Measurements from ENCODE around the gene HPSE. TPM values are rescaled to one million over a fixed set of nuclear protein-coding genes. Genes with fewer than 3 reads are reported as not detected.

The HPSE gene
- total and polyA plus RNA-seq, 2 experiments from 2014 or later, result 2.2 to 2.9 TPM

DNA sequence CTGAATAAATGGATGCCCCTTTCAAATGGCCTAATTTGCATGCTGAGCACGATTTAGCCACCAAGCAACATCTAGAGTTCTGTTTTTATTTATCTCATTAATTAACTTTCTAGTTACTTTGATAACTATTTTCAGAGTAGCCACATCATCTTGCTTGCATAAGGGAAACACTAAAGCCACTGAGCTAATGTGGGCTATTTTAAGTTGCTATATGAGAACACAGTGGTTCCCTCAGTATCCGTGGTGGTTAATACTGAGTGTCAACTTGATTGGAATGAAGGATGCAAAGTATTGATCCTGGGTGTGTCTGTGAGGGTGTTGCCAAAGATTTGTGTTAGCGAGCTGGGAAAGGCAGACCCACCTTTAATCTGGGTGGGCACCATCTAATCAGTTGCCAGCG, 25.4 kb upstream of the HPSE start (continued):
- TF ChIP-seq, protein P1, sequence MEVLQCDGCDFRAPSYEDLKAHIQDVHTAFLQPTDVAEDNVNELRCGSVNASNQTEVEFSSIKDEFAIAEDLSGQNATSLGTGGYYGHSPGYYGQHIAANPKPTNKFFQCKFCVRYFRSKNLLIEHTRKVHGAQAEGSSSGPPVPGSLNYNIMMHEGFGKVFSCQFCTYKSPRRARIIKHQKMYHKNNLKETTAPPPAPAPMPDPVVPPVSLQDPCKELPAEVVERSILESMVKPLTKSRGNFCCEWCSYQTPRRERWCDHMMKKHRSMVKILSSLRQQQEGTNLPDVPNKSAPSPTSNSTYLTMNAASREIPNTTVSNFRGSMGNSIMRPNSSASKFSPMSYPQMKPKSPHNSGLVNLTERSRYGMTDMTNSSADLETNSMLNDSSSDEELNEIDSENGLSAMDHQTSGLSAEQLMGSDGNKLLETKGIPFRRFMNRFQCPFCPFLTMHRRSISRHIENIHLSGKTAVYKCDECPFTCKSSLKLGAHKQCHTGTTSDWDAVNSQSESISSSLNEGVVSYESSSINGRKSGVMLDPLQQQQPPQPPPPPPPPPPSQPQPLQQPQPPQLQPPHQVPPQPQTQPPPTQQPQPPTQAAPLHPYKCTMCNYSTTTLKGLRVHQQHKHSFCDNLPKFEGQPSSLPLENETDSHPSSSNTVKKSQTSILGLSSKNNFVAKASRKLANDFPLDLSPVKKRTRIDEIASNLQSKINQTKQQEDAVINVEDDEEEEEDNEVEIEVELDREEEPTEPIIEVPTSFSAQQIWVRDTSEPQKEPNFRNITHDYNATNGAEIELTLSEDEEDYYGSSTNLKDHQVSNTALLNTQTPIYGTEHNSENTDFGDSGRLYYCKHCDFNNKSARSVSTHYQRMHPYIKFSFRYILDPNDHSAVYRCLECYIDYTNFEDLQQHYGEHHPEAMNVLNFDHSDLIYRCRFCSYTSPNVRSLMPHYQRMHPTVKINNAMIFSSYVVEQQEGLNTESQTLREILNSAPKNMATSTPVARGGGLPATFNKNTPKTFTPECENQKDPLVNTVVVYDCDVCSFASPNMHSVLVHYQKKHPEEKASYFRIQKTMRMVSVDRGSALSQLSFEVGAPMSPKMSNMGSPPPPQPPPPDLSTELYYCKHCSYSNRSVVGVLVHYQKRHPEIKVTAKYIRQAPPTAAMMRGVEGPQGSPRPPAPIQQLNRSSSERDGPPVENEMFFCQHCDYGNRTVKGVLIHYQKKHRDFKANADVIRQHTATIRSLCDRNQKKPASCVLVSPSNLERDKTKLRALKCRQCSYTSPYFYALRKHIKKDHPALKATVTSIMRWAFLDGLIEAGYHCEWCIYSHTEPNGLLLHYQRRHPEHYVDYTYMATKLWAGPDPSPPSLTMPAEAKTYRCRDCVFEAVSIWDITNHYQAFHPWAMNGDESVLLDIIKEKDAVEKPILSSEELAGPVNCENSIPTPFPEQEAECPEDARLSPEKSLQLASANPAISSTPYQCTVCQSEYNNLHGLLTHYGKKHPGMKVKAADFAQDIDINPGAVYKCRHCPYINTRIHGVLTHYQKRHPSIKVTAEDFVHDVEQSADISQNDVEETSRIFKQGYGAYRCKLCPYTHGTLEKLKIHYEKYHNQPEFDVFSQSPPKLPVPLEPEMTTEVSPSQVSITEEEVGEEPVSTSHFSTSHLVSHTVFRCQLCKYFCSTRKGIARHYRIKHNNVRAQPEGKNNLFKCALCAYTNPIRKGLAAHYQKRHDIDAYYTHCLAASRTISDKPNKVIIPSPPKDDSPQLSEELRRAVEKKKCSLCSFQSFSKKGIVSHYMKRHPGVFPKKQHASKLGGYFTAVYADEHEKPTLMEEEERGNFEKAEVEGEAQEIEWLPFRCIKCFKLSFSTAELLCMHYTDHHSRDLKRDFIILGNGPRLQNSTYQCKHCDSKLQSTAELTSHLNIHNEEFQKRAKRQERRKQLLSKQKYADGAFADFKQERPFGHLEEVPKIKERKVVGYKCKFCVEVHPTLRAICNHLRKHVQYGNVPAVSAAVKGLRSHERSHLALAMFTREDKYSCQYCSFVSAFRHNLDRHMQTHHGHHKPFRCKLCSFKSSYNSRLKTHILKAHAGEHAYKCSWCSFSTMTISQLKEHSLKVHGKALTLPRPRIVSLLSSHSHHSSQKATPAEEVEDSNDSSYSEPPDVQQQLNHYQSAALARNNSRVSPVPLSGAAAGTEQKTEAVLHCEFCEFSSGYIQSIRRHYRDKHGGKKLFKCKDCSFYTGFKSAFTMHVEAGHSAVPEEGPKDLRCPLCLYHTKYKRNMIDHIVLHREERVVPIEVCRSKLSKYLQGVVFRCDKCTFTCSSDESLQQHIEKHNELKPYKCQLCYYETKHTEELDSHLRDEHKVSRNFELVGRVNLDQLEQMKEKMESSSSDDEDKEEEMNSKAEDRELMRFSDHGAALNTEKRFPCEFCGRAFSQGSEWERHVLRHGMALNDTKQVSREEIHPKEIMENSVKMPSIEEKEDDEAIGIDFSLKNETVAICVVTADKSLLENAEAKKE (CRISPR knock-in tag; IDR thresholded peaks at IDR 0.05), result no peak
- no peak for TF ChIP-seq ZNF331 (CRISPR knock-in tag; IDR thresholded peaks at IDR 0.05; ENCODE audit: low read depth)
- TF ChIP-seq, protein P2, sequence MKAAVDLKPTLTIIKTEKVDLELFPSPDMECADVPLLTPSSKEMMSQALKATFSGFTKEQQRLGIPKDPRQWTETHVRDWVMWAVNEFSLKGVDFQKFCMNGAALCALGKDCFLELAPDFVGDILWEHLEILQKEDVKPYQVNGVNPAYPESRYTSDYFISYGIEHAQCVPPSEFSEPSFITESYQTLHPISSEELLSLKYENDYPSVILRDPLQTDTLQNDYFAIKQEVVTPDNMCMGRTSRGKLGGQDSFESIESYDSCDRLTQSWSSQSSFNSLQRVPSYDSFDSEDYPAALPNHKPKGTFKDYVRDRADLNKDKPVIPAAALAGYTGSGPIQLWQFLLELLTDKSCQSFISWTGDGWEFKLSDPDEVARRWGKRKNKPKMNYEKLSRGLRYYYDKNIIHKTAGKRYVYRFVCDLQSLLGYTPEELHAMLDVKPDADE (IDR thresholded peaks at IDR 0.05), result no peak
- TF ChIP-seq EZH2phosphoT487 (IDR thresholded peaks at IDR 0.05; ENCODE audit: unreplicated experiment), result no peak

DNA sequence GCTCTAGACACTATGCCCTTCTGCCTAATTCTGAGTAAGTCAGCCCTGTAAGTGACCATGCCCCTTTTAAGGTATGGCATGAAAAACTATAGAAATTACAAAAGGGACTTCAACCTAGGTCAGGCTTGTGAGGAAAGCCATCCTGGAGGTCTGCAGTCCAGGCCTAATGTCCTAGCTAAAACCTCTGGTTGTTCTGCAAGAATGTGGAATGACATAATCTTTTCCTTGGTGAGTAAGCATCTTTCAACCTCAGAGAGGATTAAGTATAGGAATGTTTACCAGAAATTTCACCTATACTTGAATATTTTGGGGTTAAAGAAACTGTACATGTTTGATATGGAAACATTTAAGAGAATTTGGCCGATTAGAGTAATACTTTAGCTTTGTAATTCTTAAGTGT, 23.8 kb upstream of the HPSE start:
- ATAC-seq (no peak), DNase-seq (ENCODE audit: low spot score) (no peak)
- Mint-ChIP-seq H3K36me3 (ENCODE audit: low read depth) (no peaks in the 10 kb centered on the region), H3K9me3 (peaks cover 10% of the 10 kb centered on the region; the same call in 2 of the 3 replicates), H3K27ac (no peak overlapping the region), H3K4me1 (peaks cover 10% of the 10 kb centered on the region), H3K4me3 (no peak overlapping the region), H3K27me3 (ENCODE audit: insufficient read depth, low read depth, poor library complexity) (no peaks in the 10 kb centered on the region)
- no peaks in the 10 kb centered on the region for H3K27me3 ChIP-seq (ENCODE audit: insufficient read depth)
- H3K27ac ChIP-seq (ENCODE audit: low read depth), result no peak overlapping the region
- H3F3A ChIP-seq (replicated peaks; ENCODE audit: low read depth), result peaks cover 6% of the 10 kb centered on the region; the same call in 1 of the 2 replicates
- no peaks in the 10 kb centered on the region for H3K79me2 ChIP-seq (replicated peaks; ENCODE audit: insufficient read depth)
- no peak overlapping the region for H3K4me3 ChIP-seq
- H3K4me2 ChIP-seq, result no peak overlapping the region
- H3K36me3 ChIP-seq (ENCODE audit: insufficient read depth), result no peaks in the 10 kb centered on the region
- H3K9me2 ChIP-seq (ENCODE audit: insufficient read depth), result peaks cover under 1% of the 10 kb centered on the region; the same call in 1 of the 2 replicates
- no peak overlapping the region for H2AFZ ChIP-seq
- peaks cover 3% of the 10 kb centered on the region for H3K4me1 ChIP-seq (ENCODE audit: insufficient read depth)
- H4K20me1 ChIP-seq (replicated peaks; ENCODE audit: insufficient read depth), result no peaks in the 10 kb centered on the region
- TF ChIP-seq POLR2AphosphoS5 (IDR thresholded peaks at IDR 0.05; ENCODE audit: low read depth) (no peak), ZNF331 (CRISPR knock-in tag; IDR thresholded peaks at IDR 0.05; ENCODE audit: low read depth) (no peak), JUNB (IDR thresholded peaks at IDR 0.05; ENCODE audit: unreplicated experiment) (no peak), EZH2phosphoT487 (IDR thresholded peaks at IDR 0.05; ENCODE audit: unreplicated experiment) (no peak), ZNF114 (CRISPR knock-in tag; IDR thresholded peaks at IDR 0.05) (no peak), STAT1 (IDR thresholded peaks at IDR 0.05; ENCODE audit: unreplicated experiment) (no peak), EZH2 (IDR thresholded peaks at IDR 0.05; ENCODE audit: low read depth, unreplicated experiment) (no peak), NANOG (IDR thresholded peaks at IDR 0.05; ENCODE audit: borderline replicate concordance) (no peak), CREB1 (CRISPR knock-in tag; IDR thresholded peaks at IDR 0.05; ENCODE audit: low read depth) (no peak)
- TF ChIP-seq, protein P2 (IDR thresholded peaks at IDR 0.05), result no peak
- TF ChIP-seq, protein P3, sequence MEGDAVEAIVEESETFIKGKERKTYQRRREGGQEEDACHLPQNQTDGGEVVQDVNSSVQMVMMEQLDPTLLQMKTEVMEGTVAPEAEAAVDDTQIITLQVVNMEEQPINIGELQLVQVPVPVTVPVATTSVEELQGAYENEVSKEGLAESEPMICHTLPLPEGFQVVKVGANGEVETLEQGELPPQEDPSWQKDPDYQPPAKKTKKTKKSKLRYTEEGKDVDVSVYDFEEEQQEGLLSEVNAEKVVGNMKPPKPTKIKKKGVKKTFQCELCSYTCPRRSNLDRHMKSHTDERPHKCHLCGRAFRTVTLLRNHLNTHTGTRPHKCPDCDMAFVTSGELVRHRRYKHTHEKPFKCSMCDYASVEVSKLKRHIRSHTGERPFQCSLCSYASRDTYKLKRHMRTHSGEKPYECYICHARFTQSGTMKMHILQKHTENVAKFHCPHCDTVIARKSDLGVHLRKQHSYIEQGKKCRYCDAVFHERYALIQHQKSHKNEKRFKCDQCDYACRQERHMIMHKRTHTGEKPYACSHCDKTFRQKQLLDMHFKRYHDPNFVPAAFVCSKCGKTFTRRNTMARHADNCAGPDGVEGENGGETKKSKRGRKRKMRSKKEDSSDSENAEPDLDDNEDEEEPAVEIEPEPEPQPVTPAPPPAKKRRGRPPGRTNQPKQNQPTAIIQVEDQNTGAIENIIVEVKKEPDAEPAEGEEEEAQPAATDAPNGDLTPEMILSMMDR (conservative IDR thresholded peaks at IDR 0.05; ENCODE audit: low read depth in 2 of 2), result no peak

Measured in GM23338 (cell line).